Stimulated activated CD4-positive, alpha-beta T cell treated with anti-CD3 and anti-CD28 coated beads, Interleukin-15, amount 100 ng/mL, for 1 hour (primary cell): Measurements from ENCODE around the gene TOMM34.

ENCODE experiments used
- DNase-seq, 2 donors: peaks; one replicate each; pipeline ENCODE4 v3.0.0-alpha.2; 2020; ENCODE audit warnings: low read depth in 1 of 2, low spot score in 1 of 2

Gene TOMM34

GRCh38 chr20:44932916-44933315, 27.3 kb downstream of the TOMM34 start:
- no peak for DNase-seq

- no peak for DNase-seq
Measured at GRCh38 chr20:44931911-44932310, 28.3 kb downstream of the TOMM34 start.

- no peak for DNase-seq
Measured at GRCh38 chr20:44930517-44931168, 29.6 kb downstream of the TOMM34 start.

- no peak for DNase-seq
Measured at GRCh38 chr20:44928595-44928994, 31.6 kb downstream of the TOMM34 start.

- DNase-seq, result no peak
Measured at GRCh38 chr20:44924541-44924940, 35.7 kb downstream of the TOMM34 start.

- DNase-seq, result no peak
Measured at GRCh38 chr20:44921447-44921846, 38.8 kb downstream of the TOMM34 start.

- no peak for DNase-seq
Measured at GRCh38 chr20:44918761-44919160, 41.4 kb downstream of the TOMM34 start.

GRCh38 chr20:44918342-44918741, 41.9 kb downstream of the TOMM34 start:
- DNase-seq, result no peak

- DNase-seq, result no peak
Measured at GRCh38 chr20:44917399-44917798, 42.8 kb downstream of the TOMM34 start.

- DNase-seq, result no peak
Measured at GRCh38 chr20:44916586-44916985, 43.6 kb downstream of the TOMM34 start.

GRCh38 chr20:44914924-44915323, 45.3 kb downstream of the TOMM34 start:
- no peak for DNase-seq

GRCh38 chr20:44912189-44912588, 48.0 kb downstream of the TOMM34 start:
- DNase-seq, result no peak

- peak in 1 of 2 donors; percentile 27 for DNase-seq
Measured at GRCh38 chr20:44911264-44911921, 48.8 kb downstream of the TOMM34 start.

GRCh38 chr20:44910690-44911262, 49.4 kb downstream of the TOMM34 start:
- DNase-seq, result no peak

GRCh38 chr20:44909872-44910689, 50.1 kb downstream of the TOMM34 start, which contains the start of gene PABPC1L:
Gene PABPC1L (plus strand): TSS chr20:44910060. CDS start chr20:44910144, 84 bp downstream.
- peak; percentile 56 to 73 for DNase-seq

- DNase-seq, result no peak
Measured at GRCh38 chr20:44908987-44909871, 51.0 kb downstream of the TOMM34 start.

GRCh38 chr20:44904377-44904776, 55.8 kb downstream of the TOMM34 start:
- no peak for DNase-seq

- DNase-seq, result no peak
Measured at GRCh38 chr20:44901974-44902373, 58.2 kb downstream of the TOMM34 start.

- DNase-seq, result no peak
Measured at GRCh38 chr20:44900231-44900854, 59.9 kb downstream of the TOMM34 start.

GRCh38 chr20:44897133-44897532, 63.1 kb downstream of the TOMM34 start:
- DNase-seq, result no peak
